ENCODE measurements around the gene LRRC37A3.
A peak's percentile ranks its signal among the peaks of the same experiment; 100 is the strongest.
"Not testable (repeated sequence)": the region's sequence is repeated elsewhere in the genome, so short reads cannot be mapped to it uniquely, and the experiment has no call there.

LRRC37A3 gene

DNA sequence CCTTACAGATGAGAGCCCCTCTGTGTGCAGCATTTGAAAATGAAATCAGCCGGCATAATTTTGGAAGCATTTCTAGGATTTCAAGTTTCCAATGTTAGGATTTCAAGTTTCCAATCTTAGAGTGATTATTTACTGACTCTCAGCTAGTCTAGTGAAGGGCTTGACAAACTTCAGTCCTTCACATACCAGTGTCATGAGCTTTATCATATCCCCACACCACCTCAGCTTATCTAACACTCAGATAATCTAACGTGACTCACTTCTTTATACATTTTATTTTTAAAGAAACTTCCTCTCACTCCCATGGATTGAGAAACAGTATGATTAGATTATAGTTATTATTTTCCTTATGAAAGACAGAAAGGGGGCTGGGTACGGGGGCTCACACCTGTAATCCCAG lies 9.4 kb upstream of the LRRC37A3 start:
- H3K27ac ChIP-seq, result not testable (repeated sequence)

DNA sequence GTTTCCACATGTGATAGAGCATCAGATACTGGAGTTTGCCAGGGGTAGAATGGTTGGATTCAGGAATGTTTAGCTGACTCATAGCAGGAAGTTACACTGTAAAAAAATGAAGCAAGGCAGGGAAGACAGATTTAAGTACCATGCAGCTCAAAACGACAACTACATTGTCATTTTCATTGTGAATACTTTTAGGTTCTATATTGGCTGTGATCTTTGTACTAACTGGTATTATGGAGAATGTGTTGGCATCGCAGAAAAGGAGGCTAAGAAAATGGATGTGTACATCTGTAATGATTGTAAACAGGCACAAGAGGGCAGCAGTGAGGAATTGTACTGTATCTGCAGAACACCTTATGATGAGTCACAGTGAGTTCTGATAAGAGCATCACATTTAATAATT lies 8.2 kb upstream of the LRRC37A3 start:
- not testable (repeated sequence) for H3K4me3 ChIP-seq, H3K27ac ChIP-seq

More for the DNA sequence above, 9.4 kb upstream of the LRRC37A3 start:
- H3K4me3 ChIP-seq, result not testable (repeated sequence)

DNA sequence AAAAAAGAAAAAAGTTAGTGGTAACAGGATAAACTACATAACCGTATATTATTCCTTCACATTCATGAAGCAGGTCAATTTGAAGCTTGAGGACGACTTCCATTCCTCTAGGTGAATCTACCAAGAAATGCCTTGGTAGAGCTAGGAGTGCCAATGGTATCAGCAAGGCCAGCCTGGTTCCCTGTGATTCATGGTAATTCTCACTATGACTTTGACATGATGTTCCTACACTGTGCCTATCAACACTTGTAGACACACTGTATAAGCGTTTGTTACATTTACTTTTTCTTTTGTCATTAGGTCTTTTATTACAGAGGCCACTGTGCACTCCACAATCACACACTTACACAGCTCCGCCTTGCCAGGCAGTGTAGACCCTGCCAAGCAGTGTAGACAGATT lies 7.2 kb upstream of the LRRC37A3 start:
- not testable (repeated sequence) for H3K4me3 ChIP-seq, H3K27ac ChIP-seq

DNA sequence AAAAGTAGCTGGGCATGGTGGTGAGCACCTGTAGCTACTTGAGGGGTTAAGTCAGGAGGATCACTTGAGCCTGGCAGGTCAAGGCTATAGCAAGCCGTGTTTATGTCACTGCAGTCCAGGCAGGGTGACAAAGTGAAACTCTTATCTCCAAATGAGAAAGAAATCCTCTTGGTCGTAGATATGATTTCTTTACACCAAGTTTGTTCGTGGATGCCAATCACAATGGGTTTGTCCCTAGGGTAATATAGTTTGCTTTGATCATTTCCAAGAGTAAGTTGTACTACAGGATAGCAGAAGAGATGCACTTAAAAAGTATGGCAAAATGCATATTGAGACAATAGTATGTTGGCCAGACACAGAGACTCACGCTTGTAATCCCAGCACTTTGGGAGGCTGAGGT lies 6.0 kb upstream of the LRRC37A3 start:
- H3K27ac ChIP-seq, H3K4me3 ChIP-seq: not testable (repeated sequence)

DNA sequence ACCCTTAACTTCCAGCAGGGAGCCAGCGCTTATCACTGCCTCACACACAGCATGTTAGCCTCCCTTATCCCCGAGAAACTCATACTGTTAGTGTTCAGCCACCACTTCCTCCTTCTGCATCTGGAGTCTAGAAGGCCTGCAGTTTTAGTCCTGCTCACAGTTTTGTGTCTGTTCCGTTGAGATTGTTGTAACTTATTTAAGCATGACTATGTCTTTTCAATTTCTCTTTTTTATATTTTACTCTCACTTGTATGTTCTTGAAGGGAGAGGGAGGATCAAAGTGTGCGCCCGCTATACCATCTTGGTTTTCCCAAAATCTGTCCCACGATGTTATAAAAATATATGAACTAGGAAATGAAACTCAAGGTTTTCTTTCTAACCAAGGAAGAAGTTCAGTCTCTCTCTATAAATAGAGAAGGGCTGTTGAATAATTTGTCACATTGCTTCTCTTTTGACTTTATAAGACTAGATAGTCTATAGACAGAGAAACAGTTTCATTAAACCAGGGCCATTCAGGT lies 3.8 kb upstream of the LRRC37A3 start:
- not testable (repeated sequence) for H3K4me3 ChIP-seq
- H3K27ac ChIP-seq, result peak overlapping the region in 3 of 21 experiments; percentile 2 to 43 (median 6)

DNA sequence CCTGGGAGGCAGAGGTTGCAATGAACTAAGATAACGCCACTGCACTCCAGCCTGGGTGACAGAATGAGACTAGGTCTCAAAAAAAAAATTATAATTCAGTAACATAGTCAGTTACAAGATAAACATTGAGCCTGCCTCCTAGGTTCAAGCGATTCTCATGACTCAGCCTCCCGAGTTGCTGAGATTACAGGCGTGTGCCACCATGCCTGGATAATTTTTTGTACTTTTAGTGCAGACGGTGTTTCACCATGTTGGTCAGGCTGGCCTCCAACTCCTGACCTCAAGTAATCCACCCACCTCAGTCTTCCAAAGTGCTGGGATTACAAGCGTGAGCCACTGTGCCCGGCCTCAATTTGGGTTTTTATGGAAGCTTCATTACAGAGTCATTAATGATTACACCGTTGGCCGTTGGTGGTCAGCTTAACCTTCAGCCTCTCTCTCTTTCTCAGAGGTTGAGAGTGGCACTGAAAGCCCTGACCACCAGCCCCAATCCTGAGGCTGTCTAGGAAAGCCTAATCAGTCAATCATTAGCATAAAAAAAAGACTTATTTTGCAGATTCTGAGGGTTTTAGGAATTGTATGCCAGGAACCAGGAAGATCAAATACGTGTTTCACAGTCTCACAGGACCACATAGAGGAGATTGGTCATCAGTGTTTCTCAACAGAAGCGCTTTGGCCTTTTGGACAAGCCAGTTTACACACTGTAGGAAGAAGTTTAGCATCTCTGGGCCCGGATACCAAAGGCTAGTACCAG lies 1.3 kb upstream of the LRRC37A3 start:
- H3K27ac ChIP-seq, result peak overlapping the region in 3 of 21 experiments; percentile 92 to 97 (median 92)

DNA sequence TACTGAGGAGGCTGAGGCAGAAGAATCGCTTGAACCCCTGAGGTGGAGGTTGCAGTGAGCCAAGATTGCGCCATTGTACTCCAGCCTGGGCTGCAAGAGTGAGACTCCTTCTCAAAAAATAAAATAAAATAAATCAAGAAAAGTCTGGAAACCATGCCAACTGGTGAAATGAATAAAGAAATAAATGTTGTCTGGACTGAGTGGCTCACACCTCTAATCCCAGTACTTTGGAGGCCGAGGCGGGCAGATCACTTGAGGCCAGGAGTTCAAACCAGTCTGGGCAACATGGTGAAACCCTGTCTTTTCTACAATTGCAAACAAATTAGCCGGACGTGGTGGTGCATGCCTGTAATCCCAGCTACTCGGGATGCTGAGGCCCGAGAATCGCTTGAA lies 744 bp upstream of the LRRC37A3 start:
- H3K27ac ChIP-seq, result peak overlapping the region; percentile 92 to 100 (median 97)
- peak overlapping the region; percentile 41 to 84 (median 63) for H3K4me3 ChIP-seq

More for the DNA sequence above, 1.3 kb upstream of the LRRC37A3 start:
- no peak overlapping the region for H3K4me3 ChIP-seq

DNA sequence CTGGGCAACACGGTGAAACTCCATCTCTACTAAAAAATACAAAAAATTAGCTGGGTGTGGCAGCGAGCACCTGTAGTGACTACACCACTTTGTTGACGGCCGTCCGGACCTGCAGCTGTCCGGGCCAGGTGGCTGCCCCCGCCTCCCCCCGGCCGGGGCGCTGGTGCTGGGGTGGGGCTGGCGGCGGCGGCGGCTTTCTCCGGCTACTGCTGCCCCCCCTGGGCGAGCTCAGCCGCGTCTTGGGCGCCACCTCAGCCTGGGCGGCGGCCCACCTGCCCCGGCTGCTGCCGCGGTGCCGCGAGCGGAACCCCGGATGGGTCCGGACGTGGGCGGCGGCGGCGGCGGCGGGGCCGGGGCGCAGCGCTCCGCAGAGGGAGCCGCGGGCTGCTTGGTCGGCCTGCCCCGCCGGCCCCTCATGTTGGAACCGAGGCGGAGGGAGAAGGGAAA lies 413 bp downstream of the LRRC37A3 start:
- Histone ChIP-seq H3K27ac (peak overlapping the region; percentile 92 to 100 (median 97)), H3K4me3 (peak overlapping the region; percentile 41 to 84 (median 63))

DNA sequence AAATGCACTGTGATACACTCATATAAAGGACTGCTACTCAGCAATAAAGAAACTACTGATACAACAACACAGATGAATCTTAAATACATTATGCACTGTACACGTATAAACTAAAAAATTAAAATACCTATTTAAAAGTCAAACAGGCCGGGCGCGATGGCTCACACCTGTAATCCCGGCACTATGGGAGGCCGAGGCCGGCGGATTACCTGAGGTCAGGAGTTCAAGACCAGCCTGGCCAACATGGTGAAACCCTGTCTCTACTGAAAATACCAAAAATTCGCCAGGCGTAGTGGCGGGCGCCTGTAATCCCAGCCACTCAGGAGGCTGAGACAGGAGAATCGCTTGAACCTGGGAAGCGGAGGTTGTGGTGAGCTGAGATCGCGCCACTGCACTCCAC lies 1.7 kb downstream of the LRRC37A3 start:
- not testable (repeated sequence) for H3K27ac ChIP-seq, H3K4me3 ChIP-seq

DNA sequence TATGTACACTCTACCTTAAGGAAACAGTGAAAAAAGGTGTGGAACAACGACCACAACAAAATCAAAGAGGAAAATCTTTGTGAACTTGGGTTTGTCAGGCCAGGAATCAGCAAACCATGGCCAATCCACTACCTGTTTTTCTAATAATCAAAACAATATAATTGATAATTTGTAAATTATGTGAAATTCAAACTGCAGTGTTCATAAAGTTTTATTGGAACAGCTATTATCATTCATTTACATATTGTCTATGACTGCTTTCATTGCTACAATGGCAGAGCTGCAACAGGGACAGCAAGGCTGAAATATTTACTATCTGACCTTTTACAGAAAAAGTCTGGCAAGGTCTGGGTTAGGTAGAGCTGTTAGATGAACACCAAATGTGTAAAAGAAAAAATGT lies 4.0 kb downstream of the LRRC37A3 start:
- H3K27ac ChIP-seq, H3K4me3 ChIP-seq: not testable (repeated sequence)

DNA sequence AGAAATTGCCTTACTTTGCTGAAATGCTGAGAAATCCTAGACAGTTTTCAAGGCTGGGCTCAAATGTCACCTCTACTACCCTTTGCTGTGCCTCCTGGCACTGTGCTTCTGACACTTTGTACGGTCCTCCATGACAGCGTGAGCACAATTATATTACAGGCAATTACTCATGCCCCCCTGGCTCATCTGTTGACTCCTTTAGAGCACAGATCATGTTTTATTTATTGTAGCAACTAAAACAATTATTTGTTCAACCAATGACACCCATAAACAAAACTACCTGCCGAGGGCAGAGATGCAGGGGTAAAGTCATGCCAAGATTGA lies 9.1 kb downstream of the LRRC37A3 start:
- not testable (repeated sequence) for H3K27ac ChIP-seq, H3K4me3 ChIP-seq

DNA sequence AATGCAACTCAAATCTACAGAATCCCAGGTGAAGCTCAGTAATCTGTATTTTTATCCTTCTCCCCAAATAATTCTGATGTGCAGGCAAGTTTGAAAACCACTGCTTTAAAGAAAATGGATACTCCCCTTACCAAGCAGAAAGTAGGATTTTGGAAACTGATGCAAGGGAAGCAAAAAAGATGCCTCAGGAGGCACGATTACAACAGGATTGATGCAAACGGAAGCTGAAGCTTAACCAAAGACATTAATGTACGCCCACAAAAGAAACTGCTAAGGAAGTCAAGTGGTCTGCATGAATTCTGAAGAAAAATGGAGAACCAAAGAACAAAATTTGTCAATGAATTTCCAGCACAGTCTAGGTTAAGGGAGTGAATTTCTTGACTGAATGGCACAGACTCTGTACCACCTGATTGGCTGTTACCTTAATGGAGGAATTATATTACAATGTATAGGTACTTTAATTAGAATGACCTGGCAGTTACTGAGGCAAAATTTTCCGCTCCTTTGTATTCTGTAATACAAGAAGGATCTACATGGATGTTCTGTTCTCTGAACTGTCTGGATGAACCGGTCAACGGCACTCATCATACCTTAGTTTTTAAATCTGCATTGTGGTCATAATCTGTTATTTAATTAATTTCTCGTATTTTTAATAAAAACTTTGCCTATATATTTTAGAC lies 9.6 kb downstream of the LRRC37A3 start:
- not testable (repeated sequence) for H3K4me3 ChIP-seq, H3K27ac ChIP-seq

DNA sequence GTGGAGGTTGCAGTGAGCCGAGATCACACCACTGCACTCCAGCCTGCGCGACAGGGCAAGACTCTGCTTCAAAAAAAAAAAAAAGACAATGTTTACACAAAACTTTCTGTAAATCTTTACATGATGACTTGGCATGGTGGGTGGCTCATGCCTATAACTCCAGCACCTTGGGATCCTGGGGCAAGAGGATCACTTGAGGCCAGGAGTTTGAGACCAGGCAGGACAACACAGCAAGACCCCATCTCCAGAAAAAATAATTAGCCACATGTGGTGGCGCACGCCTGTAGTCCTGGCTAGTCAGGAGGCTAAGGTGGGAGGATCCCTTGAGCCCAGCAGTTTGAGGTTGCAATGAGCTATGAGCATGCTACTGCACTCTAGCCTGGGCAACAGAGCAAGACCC lies 15.2 kb downstream of the LRRC37A3 start:
- H3K4me3 ChIP-seq, H3K27ac ChIP-seq: not testable (repeated sequence)

DNA sequence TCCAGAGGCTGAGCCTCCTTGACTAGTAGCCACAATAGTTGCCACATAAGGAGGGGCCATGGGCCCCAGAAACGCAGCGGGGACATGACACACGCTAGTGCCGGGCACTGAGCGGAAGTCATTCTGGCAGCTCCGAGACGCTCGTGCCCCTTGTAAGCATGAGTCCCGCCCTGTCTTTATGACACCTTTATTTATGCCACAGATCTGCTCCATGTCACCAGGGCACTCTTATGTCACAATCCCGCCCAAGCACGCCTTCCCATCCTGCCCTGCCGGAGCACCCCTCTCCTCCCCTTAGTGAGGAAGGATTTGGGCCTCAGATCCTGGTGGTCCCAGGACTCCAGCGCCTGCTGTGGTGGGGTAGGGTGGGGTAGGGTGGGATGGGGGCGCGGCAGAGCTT lies 22.1 kb downstream of the LRRC37A3 start:
- not testable (repeated sequence) for H3K4me3 ChIP-seq, H3K27ac ChIP-seq

DNA sequence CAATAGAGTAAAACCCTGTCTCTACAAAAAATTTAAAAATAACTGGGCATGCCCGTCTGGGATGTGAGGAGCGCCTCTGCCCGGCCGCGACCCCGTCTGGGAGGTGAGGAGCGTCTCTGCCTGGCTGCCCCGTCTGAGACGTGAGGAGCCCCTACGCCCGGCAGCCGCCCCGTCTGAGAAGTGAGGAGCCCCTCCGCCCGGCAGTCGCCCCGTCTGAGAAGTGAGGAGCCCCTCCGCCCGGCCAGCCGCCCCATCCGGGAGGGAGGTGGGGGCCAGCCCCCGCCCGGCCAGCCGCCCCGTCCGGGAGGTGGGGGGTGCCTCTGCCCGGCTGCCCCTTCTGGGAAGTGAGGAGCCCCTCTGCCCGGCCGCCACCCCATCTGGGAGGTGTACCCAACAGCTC lies 45.1 kb downstream of the LRRC37A3 start:
- H3K4me3 ChIP-seq, H3K27ac ChIP-seq: not testable (repeated sequence)

DNA sequence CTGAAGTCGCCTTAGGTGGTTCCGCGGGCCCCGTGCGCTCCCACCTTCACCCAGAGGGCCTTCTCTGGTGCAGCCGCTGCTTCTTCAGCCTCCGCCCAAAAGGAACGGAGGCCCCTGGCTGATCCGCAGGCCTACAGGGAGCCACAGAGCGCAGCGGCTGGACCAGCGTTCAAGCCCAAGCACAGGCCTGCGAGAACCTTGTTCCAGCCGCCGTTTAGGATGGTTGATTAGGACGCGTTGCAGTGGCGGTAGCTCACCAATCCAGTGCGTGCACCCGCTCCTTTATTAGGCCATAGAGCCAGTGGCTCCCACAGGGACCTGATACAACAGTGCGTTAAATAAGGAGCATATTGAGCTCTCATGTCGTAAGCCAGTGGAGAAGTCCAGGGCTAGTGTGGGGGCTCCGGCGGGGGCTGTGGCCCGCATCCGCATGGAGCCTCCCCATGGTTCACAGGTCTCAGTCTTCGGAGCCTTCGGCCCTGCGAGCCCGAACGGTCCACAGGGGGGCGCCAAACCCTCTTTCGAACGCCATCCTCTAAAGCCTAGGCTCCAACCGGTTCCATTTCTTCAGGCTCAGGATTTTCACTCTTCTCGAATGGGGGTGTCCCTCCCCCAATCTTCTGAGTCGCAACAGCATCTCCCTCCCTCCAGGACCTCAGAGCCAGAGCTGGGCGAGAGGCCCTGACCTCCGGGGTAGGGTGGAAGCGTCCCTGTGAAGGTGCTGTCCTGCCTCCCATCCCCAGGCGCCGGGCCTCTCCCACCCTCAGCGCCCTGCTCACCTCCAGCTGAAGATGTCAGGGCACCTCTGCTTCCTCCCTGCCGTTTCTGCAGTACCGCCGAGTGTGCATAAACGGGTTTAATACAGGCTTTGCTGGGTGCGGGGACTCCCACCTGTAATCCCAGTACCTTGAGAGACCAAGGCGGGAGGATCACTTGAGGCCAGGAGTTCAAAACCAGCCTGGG lies 71.5 kb downstream of the LRRC37A3 start:
- not testable (repeated sequence) for H3K27ac ChIP-seq

DNA sequence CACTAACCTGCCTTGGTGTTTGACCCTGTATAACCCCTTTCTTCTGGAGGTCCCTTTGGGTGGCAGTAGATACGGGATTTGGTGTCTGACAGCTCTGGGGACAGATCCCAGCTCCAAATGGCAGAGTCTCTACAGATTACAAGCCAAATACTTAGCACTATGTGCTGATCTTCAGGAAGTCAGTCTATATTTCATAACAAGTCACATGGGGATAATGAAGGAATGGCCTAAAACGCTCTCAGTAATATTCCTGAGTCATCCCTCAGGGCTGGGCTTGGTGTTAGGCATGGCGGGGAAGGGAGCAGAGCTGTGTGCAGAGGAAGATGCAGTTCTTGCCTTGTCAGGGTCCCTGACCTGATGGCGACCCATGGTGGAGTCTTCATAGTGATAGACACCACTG lies 72.4 kb downstream of the LRRC37A3 start:
- peak overlapping the region in 1 of 21 experiments; percentile 14 for H3K27ac ChIP-seq
- not testable (repeated sequence) for H3K4me3 ChIP-seq

More for the DNA sequence above, 71.5 kb downstream of the LRRC37A3 start:
- H3K4me3 ChIP-seq, result not testable (repeated sequence)

DNA sequence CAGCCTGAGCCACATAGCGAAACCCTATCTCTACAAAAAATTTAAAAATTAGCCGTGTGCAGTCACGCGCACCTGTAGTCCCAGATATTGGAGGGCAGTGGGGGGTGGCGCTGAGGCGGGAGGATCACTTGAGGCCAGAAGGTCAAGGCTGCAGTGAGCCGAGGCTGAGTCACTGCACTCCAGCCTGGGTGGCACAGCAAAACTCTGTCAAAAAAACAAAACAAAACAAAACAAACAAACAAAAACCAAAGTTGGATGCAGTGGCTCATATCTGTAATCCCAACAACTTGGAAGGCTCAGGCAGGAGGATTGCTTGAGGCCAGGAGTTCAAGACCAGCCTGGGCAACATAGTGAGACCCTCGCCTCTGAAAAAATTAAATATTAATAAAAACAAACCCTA lies 75.4 kb downstream of the LRRC37A3 start:
- H3K4me3 ChIP-seq, H3K27ac ChIP-seq: not testable (repeated sequence)

DNA sequence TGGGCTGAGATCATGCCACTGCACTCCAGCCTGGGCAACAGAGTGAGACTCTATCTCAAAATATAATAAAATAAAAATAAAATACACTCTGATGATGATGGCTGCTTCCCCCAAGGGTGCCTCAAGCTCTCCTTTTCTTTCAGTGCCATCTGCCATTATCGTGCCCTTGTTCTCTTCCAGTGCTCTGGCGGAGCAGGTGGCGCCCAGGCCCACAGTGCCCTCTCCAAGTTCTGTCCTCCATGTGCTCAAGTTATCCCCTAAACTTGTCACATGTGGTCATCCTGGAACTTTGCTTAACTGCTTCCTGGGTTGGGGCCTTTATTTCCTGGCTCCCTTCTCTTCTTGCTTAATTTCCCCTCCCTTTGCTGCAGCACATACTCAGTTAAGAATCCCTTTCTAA lies 76.4 kb downstream of the LRRC37A3 start:
- not testable (repeated sequence) for H3K27ac ChIP-seq, H3K4me3 ChIP-seq

DNA sequence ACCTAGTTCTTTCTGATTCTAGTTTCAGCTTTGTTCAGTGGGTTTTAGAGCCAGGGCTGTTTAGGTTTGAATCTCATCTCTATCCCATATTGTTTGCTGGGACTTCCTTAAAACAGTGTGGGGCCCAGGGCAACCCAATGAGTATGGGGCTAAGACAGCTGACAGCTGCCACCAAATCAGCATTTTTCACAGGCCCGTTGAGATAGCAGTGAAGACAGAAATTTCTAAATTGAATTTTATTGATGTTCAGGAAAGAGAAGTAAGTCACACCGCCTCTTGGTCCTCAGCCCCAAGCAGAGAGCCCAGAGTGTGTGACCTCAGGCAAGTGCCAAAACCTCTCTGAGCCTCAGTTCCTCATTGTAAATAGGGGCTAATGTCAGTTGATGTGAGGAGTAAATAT lies 78.3 kb downstream of the LRRC37A3 start:
- H3K4me3 ChIP-seq, H3K27ac ChIP-seq: not testable (repeated sequence)
